Stimulated activated CD8-positive, alpha-beta memory T cell treated with anti-CD3 and anti-CD28 coated beads, Interleukin-2, amount 100 ng/mL, for 1 hour (primary cell): ENCODE data around the gene TGFB1I1.
"Not testable (repeated sequence)": the region's sequence is repeated elsewhere in the genome, so short reads cannot be mapped to it uniquely, and the experiment has no call there.

Experiments used
- DNase-seq, 2 donors: peaks; one replicate each; pipeline ENCODE4 v3.0.0-alpha.2; 2020; ENCODE audit warnings: low read depth in 2 of 2

Gene TGFB1I1

DNA sequence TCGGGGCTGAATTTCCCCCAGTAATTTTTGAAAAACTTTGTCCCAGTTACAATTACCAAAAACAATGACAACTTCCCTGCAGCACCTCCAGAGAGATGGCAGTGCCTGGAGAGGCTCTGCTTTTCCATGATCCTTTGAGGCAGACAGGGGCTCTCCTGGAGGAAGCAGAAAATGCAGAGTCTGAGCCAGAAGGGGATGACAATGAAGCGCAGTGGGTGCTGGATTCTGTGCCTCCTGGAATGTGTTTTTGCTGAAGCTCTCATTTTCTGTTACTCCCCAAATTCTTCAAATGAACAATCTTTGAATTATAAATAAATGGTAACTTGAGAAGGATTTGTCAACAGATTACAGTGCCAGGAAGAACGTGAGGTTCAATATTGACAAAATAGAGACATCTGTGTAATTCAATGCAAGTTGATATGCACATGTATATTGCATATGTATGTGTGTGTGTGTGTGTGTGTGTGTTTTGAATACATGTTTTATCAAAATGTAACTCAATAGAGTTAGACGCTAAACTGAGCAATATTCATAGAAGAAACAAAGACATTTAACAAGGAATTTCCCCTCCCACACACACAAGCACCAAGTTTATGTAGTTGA lies 45.9 kb downstream of the TGFB1I1 start:
- DNase-seq: no peak

- no peak for DNase-seq
Measured at GRCh38 chr16:31519759-31520431, 47.9 kb downstream of the TGFB1I1 start.

DNA sequence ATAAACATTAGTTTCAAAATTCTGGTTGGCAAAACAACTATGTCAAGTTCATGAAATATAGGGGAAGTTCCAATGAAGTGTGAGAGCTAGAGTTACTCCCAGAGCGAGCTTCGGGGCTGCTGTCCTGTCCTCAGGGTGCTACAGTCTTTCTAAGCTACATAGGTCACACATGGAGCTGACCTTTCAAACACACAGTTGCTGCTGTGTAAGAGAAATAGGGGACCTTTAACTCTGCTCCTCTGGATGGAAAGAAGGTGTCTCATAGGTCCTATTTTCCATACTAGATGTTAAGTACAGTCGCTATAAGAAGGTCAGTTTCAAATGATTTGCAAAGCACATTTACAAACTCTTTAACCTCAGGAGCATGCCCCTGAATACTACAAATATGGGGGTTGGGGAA lies 49.4 kb downstream of the TGFB1I1 start:
- DNase-seq: no peak

- DNase-seq: no peak
Measured at GRCh38 chr16:31522071-31522470, 50.1 kb downstream of the TGFB1I1 start.

- not testable (repeated sequence) for DNase-seq
Measured at GRCh38 chr16:31523768-31524167, 51.8 kb downstream of the TGFB1I1 start.

- no peak for DNase-seq
Measured at GRCh38 chr16:31525113-31525512, 53.2 kb downstream of the TGFB1I1 start.
